Esophagus squamous epithelium (tissue), 5 donors: Measurements from ENCODE around the gene DRD3. TPM values are rescaled to one million over a fixed set of nuclear protein-coding genes. Genes with fewer than 3 reads are reported as not detected.

Experiments used
- DNase-seq: peaks from one replicate; lab custom pipeline; 2025; lab: John Stamatoyannopoulos, UW
- H3K27ac ChIP-seq, 4 donors: fragments of 200-600 bp; sonication (generic); one replicate each; pipeline ENCODE4 v1.5.1; 2016 to 2019; ENCODE audit warnings: mild to moderate bottlenecking in 1 of 4
- H3K27me3 ChIP-seq, 4 donors: fragments of 200-600 bp; sonication (generic); 1 replicate in 3 of 4; 2 replicates in 1 of 4; pipeline versions ENCODE4 v1.5.1 to v1.6.0; 2017 to 2021; ENCODE audit warnings: antibody characterized with exemption in 1 of 4
- H3K36me3 ChIP-seq, 3 donors: fragments of 200-600 bp; sonication (generic); one replicate each; pipeline ENCODE4 v1.5.1; 2016 to 2019
- H3K4me1 ChIP-seq, 3 donors: fragments of 200-600 bp; sonication (generic); one replicate each; pipeline ENCODE4 v1.5.1; 2017 to 2019
- H3K4me3 ChIP-seq, 4 donors: fragments of 200-600 bp; sonication (generic); 1 replicate in 3 of 4; 2 replicates in 1 of 4; pipeline ENCODE4 v1.5.1; 2016 to 2019; ENCODE audit warnings: mild to moderate bottlenecking in 2 of 4, moderate library complexity in 1 of 4
- H3K9me3 ChIP-seq, 3 donors: fragments of 200-600 bp; sonication (generic); one replicate each; pipeline ENCODE4 v1.5.1; 2016 to 2019
- POLR2A ChIP-seq, 4 donors: fragments of 450-650 bp; IDR thresholded peaks; one replicate each; pipeline ENCODE4 v1.6.1; 2017; ENCODE audit warnings: antibody characterized with exemption in 4 of 4, mild to moderate bottlenecking in 4 of 4, moderate library complexity in 3 of 4
- WGBS, 2 donors: methylation state at CpG; one replicate each; pipeline ENCODE4 v1.1.5; 2018; 5-methylcytosine and 5-hydroxymethylcytosine counted together
- intact Hi-C: fragments of 100-400 bp; cut with DNase I; formaldehyde crosslinking; loops from one replicate; pipeline ENCODE4 v1.15.0; 2022
- total RNA-seq, 4 donors: library from RNA; depleted of rRNA; stranded (reverse); fragments of >200 nt; gene quantifications; one replicate each; pipeline ENCODE4 v1.1.0, GENCODE V29; 2016
- TF ChIP-seq, protein P1 (sequence below), 6 experiments: fragments of 450-650 bp in 4 of 6; fragments of 200-600 bp in 2 of 6; sonication (generic) in 2 of 6; IDR thresholded peaks; one replicate each; pipeline ENCODE4 v1.5.1; 2016 to 2019; ENCODE audit warnings: antibody characterized with exemption in 6 of 6, mild to moderate bottlenecking in 4 of 6, moderate library complexity in 4 of 6
- donor health status: DM: yes; HTN: yes; CAD: no.

Gene DRD3
- total RNA-seq, 4 donors from 2014 or later: not detected

DNA sequence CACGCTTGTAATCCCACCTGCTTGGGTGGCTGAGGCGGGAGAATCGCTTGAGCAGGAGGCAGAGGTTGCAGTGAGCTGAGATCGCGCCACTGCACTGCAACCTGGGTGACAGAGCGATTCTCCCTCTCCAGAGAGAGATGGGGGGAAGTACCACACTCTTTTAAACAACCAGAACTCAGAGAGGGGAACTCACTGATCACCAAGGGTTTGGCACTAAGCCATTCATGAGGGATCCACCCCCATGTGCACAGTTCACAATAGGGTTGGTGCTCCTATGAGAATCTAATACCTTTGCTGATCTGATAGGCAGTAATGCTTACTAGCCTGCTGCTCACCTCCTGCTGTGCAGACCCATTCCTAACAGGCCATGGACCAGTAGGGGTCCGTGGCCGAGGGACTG is 70.7 kb downstream of the DRD3 start:
- intact Hi-C loops: no loop called here
- 84 to 88% methylated on average over 8 of the region's 8 CpGs for WGBS, 2 donors
- Histone ChIP-seq H3K4me1 (peaks cover 0 to 28% (median 5%) of the 10 kb centered on the region in 3 donors), H3K27me3 (peaks cover 0 to 18% (median 0%) of the 10 kb centered on the region in 4 donors), H3K9me3 (no peaks in the 10 kb centered on the region), H3K36me3 (no peaks in the 10 kb centered on the region), H3K27ac (no peak overlapping the region), H3K4me3 (no peak overlapping the region)
- no peak for DNase-seq
- TF ChIP-seq, protein P1, sequence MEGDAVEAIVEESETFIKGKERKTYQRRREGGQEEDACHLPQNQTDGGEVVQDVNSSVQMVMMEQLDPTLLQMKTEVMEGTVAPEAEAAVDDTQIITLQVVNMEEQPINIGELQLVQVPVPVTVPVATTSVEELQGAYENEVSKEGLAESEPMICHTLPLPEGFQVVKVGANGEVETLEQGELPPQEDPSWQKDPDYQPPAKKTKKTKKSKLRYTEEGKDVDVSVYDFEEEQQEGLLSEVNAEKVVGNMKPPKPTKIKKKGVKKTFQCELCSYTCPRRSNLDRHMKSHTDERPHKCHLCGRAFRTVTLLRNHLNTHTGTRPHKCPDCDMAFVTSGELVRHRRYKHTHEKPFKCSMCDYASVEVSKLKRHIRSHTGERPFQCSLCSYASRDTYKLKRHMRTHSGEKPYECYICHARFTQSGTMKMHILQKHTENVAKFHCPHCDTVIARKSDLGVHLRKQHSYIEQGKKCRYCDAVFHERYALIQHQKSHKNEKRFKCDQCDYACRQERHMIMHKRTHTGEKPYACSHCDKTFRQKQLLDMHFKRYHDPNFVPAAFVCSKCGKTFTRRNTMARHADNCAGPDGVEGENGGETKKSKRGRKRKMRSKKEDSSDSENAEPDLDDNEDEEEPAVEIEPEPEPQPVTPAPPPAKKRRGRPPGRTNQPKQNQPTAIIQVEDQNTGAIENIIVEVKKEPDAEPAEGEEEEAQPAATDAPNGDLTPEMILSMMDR (IDR thresholded peaks at IDR 0.05): no peak
- TF ChIP-seq POLR2A (IDR thresholded peaks at IDR 0.05): no peak

DNA sequence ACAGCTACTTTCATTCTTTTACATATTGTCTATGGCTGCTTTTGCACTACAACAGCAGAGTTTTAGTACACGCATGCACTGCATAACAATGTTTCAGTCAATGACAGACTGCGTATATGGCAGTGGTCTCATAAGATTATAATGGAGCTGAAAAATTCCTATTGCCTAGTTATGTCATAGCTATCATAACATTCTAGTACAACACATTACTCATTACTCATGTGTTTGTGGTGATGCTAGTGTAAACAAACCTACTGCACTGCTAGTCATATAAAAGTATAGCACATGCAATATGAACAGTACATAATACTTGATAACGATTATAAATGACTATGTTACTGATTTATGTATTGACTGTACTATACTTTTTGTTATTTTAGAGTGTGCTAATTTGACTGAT is 74.4 kb downstream of the DRD3 start:
- H3K9me3 ChIP-seq: no peaks in the 10 kb centered on the region
- no peaks in the 10 kb centered on the region for H3K4me1 ChIP-seq
- TF ChIP-seq, protein P1 (IDR thresholded peaks at IDR 0.05): no peak
- TF ChIP-seq POLR2A (IDR thresholded peaks at IDR 0.05): no peak
- intact Hi-C loops: no loop called here
- H3K27ac ChIP-seq: no peak overlapping the region
- 81% methylated on average over 3 of the region's 3 CpGs for WGBS, 2 donors
- peaks cover 0 to 20% (median 0%) of the 10 kb centered on the region in 4 donors for H3K27me3 ChIP-seq
- no peak for DNase-seq
- no peaks in the 10 kb centered on the region for H3K36me3 ChIP-seq
- H3K4me3 ChIP-seq: no peak overlapping the region

DNA sequence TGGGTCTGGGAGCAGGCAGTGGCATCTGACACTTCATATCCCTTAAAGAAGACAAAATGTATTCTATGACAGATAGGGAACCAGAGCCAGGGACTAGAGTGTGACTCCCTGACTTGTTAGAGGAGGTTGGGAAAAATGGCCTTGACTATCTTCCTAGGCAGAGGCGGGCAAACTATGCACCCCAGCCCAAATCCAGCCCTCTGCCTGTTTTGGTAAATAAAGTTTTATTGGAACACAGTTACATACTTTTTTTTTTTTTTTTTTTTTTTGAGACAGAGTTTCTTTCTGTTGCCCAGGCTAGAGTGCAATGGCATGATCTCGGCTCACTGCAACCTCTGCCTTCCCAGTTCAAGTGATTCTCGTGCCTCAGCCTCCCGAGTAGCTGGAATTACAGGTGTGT is 75.0 kb downstream of the DRD3 start:
- no peak for DNase-seq
- TF ChIP-seq POLR2A (IDR thresholded peaks at IDR 0.05): no peak
- TF ChIP-seq, protein P1 (IDR thresholded peaks at IDR 0.05): no peak
- H3K4me3 ChIP-seq: no peak overlapping the region
- no peaks in the 10 kb centered on the region for H3K36me3 ChIP-seq
- H3K27me3 ChIP-seq: peaks cover 0 to 18% (median 0%) of the 10 kb centered on the region in 4 donors
- WGBS, 2 donors: 83 to 90% methylated on average over 2 to 4 of the region's 4 CpGs
- H3K4me1 ChIP-seq: no peaks in the 10 kb centered on the region
- no peaks in the 10 kb centered on the region for H3K9me3 ChIP-seq
- intact Hi-C loops: no loop called here
- H3K27ac ChIP-seq: no peak overlapping the region

DNA sequence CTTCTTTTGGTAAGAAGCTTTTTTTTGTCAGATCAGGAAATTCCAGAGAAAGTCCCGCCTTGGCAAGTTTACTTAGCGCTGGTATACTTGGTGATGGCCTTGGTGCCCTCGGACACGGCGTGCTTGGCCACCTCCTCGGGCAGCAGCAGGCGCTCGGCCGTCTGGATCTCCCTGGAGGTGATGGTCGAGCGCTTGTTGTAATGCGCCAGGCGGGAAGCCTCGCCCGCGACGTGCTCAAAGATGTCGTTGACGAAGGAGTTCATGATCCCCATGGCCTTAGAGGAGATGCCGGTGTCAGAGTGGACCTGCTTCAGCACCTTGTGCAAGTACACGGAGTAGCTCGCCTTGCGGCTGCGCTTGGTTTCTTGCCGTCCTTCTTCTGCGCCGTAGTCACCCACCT is 75.7 kb downstream of the DRD3 start:
- Histone ChIP-seq H3K27ac (no peak overlapping the region), H3K4me3 (no peak overlapping the region), H3K4me1 (no peaks in the 10 kb centered on the region), H3K27me3 (peaks cover 0 to 14% (median 0%) of the 10 kb centered on the region in 4 donors), H3K36me3 (no peaks in the 10 kb centered on the region), H3K9me3 (no peaks in the 10 kb centered on the region)
- TF ChIP-seq POLR2A (IDR thresholded peaks at IDR 0.05): no peak
- TF ChIP-seq, protein P1 (IDR thresholded peaks at IDR 0.05): no peak
- 93 to 96% methylated on average over 9 to 13 of the region's 27 CpGs for WGBS, 2 donors
- intact Hi-C loops: no loop called here
- no peak for DNase-seq

DNA sequence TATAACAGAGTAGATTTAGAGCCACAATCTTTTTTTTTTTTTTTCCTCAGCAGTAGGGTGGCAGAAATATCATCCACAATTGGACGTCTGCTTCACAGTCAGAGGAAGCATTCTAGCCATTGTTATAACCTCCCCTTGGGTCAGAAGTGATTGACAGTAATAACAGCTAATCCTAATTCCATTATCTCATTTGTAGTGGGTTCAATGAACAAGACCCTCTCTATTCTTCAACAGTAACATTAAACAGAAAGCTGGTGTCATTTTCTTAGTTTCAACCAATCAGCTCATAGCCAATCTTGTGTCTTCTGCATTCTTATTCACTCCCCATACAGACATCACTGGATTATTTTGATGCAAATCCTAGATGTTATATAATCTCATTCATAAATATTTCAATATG is 77.8 kb downstream of the DRD3 start:
- Histone ChIP-seq H3K27me3 (peaks cover 0 to 8% (median 0%) of the 10 kb centered on the region in 4 donors), H3K4me3 (no peak overlapping the region), H3K27ac (no peak overlapping the region), H3K4me1 (no peaks in the 10 kb centered on the region), H3K36me3 (no peaks in the 10 kb centered on the region), H3K9me3 (no peaks in the 10 kb centered on the region)
- intact Hi-C loops: no loop called here
- TF ChIP-seq, protein P1 (IDR thresholded peaks at IDR 0.05): no peak
- no peak for TF ChIP-seq POLR2A (IDR thresholded peaks at IDR 0.05)
- WGBS, 2 donors: 63 to 80% methylated on average over 1 of the region's 1 CpG
- DNase-seq: no peak
